Endothelial cell of umbilical vein (primary cell): ENCODE results near the gene SEMG1.

ENCODE experiments used
- EZH2 ChIP-seq: IDR thresholded peaks from 2 replicates; pipeline ENCODE4 v1.6.1; 2012; ENCODE audit warnings: borderline replicate concordance, low read depth, mild to moderate bottlenecking, moderate library complexity, low read length, inconsistent platforms; ENCODE audit not compliant: severe bottlenecking
- FOS ChIP-seq: IDR thresholded peaks from 2 replicates; pipeline ENCODE4 v1.6.1; 2011; ENCODE audit warnings: mild to moderate bottlenecking, low read length, moderate library complexity, borderline replicate concordance; ENCODE audit not compliant: insufficient read depth
- GATA2 ChIP-seq: IDR thresholded peaks from 2 replicates; pipeline ENCODE4 v1.7.0; 2011; ENCODE audit warnings: low read depth, mild to moderate bottlenecking, moderate library complexity, mixed read lengths, low read length; ENCODE audit not compliant: insufficient read length, insufficient read depth
- MYC ChIP-seq: IDR thresholded peaks from one replicate; pipeline ENCODE4 v1.6.1; 2011; ENCODE audit warnings: mild to moderate bottlenecking, low read depth, low read length
- POLR2A ChIP-seq: IDR thresholded peaks from 2 replicates; pipeline ENCODE4 v1.6.1; 2012; ENCODE audit warnings: low read depth, mild to moderate bottlenecking, control low read depth, low read length
- POLR2AphosphoS5 ChIP-seq: IDR thresholded peaks from 2 replicates; pipeline ENCODE4 v1.6.1; 2012; ENCODE audit warnings: low read depth, mild to moderate bottlenecking, control low read depth, low read length, moderate library complexity; ENCODE audit not compliant: insufficient read depth
- TF ChIP-seq, protein P1 (sequence below), 2 donors: IDR thresholded peaks; 1 replicate in 1 of 2; 2 replicates in 1 of 2; pipeline ENCODE4 v1.5.1; 2011; ENCODE audit warnings: low read length in 2 of 2, mild to moderate bottlenecking in 2 of 2, moderate library complexity in 2 of 2, control low read depth in 1 of 2, inconsistent platforms in 1 of 2, low read depth in 1 of 2; ENCODE audit not compliant: insufficient read depth in 1 of 2; ENCODE audit errors: extremely low read depth in 1 of 2
- TF ChIP-seq, protein P2 (sequence below): IDR thresholded peaks from 2 replicates; pipeline ENCODE4 v1.6.1; 2011; ENCODE audit not compliant: insufficient read depth, insufficient read length

DNA sequence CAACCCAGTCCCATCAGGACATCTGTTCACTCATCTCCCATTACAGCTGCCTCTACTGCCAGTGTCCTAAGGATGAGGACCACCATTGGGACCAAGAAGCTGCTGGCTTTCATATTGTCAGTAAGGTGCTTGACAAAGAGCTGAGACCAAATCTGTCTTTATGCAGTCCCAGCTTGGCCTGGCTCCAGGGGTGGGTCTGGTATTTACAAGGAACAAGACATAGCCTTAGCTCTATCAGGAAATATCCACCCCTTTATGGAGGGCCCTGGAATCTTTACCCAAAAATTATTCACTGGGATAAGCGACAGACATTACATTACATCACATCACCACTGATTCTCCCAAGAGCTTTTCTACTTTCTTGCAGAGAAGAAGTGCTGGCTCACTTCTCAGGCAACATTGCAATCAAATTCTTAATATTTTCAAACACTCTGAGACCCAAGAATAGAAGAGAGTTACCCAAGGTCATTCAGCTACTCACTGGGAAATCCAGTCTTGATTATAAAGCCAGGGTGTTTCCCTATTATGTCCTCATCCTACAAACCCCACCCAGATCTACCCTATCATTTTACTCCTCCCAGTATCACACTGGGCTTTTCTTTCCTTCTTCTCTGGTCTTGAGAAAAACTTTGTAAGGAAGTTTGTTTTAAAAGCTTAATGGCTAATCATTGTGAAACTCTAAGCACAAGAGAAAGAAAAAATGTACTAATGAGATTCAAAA is 43.6 kb upstream of the SEMG1 start:
- no peak for TF ChIP-seq POLR2A
- TF ChIP-seq, protein P1, sequence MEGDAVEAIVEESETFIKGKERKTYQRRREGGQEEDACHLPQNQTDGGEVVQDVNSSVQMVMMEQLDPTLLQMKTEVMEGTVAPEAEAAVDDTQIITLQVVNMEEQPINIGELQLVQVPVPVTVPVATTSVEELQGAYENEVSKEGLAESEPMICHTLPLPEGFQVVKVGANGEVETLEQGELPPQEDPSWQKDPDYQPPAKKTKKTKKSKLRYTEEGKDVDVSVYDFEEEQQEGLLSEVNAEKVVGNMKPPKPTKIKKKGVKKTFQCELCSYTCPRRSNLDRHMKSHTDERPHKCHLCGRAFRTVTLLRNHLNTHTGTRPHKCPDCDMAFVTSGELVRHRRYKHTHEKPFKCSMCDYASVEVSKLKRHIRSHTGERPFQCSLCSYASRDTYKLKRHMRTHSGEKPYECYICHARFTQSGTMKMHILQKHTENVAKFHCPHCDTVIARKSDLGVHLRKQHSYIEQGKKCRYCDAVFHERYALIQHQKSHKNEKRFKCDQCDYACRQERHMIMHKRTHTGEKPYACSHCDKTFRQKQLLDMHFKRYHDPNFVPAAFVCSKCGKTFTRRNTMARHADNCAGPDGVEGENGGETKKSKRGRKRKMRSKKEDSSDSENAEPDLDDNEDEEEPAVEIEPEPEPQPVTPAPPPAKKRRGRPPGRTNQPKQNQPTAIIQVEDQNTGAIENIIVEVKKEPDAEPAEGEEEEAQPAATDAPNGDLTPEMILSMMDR (IDR thresholded peaks at IDR 0.05; ENCODE audit: extremely low read depth in 1 of 2, insufficient read depth in 1 of 2, low read depth in 1 of 2, low read length in 2 of 2): no peak
- TF ChIP-seq EZH2: no peak
- no peak for TF ChIP-seq POLR2AphosphoS5
- no peak for TF ChIP-seq FOS
- TF ChIP-seq, protein P2, sequence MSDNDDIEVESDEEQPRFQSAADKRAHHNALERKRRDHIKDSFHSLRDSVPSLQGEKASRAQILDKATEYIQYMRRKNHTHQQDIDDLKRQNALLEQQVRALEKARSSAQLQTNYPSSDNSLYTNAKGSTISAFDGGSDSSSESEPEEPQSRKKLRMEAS: no peak
- no peak for TF ChIP-seq MYC
- no peak for TF ChIP-seq GATA2
